ENCODE results near the gene FBXL20. TPM values are rescaled to one million over a fixed set of nuclear protein-coding genes. Genes with fewer than 3 reads are reported as not detected.
"Not testable (repeated sequence)": the region's sequence is repeated elsewhere in the genome, so short reads cannot be mapped to it uniquely, and the experiment has no call there.

FBXL20 gene
- 10 to 100 TPM in 4 of 5 donors, 1 to 10 TPM in 1; 9.3 to 19.0 (median 15.6) TPM for polyA plus RNA-seq (ENCODE audit: insufficient read depth in 1 of 5, insufficient read length in 5 of 5, low replicate concordance in 1 of 5)
- long read RNA-seq, donor 1, full-length matches to known transcripts, result 3 of 3 reads
- long read RNA-seq, donor 1, partial matches to known transcripts, result 0 of 3 reads
- long read RNA-seq, donor 1, other reads (novel, unspliced or antisense), result 0 of 3 reads
- long read RNA-seq, donor 2, full-length matches to known transcripts, result 2 of 2 reads
- long read RNA-seq, donor 2, partial matches to known transcripts, result 0 of 2 reads
- long read RNA-seq, donor 2, other reads (novel, unspliced or antisense), result 0 of 2 reads
- long read RNA-seq, donor 3, full-length matches to known transcripts, result 2 of 2 reads
- long read RNA-seq, donor 3, partial matches to known transcripts, result 0 of 2 reads
- long read RNA-seq, donor 3, other reads (novel, unspliced or antisense), result 0 of 2 reads
- long read RNA-seq, donor 4, result 0 reads
- long read RNA-seq, donor 5, partial matches to known transcripts, result 9 of 9 reads
- long read RNA-seq, donor 5, other reads (novel, unspliced or antisense), result 0 of 9 reads
- long read RNA-seq, donor 6, full-length matches to known transcripts, result 3 of 26 reads
- long read RNA-seq, donor 6, partial matches to known transcripts, result 23 of 26 reads
- long read RNA-seq, donor 6, other reads (novel, unspliced or antisense), result 0 of 26 reads
- long read RNA-seq, donor 7, full-length matches to known transcripts, result 3 of 3 reads
- long read RNA-seq, donor 7, partial matches to known transcripts, result 0 of 3 reads
- long read RNA-seq, donor 7, other reads (novel, unspliced or antisense), result 0 of 3 reads
- long read RNA-seq, donor 8, result 0 reads

- DNase-seq, result peak; percentile 93 to 94
These were observed at the start of gene FBXL20 for GRCh38 chr17:39401412-39402243. Gene FBXL20, minus strand, starts transcription at chr17:39401626. Its CDS starts 224 bp downstream, at chr17:39401402.

GRCh38 chr17:39450847-39451581 lies 49.6 kb upstream of the FBXL20 start, which contains the start of gene MED1:
Gene MED1, minus strand, starts transcription at chr17:39451263. Its CDS starts 201 bp downstream, at chr17:39451062.
- peak; percentile 96 to 97 for DNase-seq

- DNase-seq, result no peak
These were observed 48.6 kb upstream of the FBXL20 start for GRCh38 chr17:39450051-39450450.

GRCh38 chr17:39447561-39447960 lies 46.1 kb upstream of the FBXL20 start:
- no peak for DNase-seq

- DNase-seq, result no peak
These were observed 41.9 kb upstream of the FBXL20 start for GRCh38 chr17:39443326-39443725.

GRCh38 chr17:39439868-39440267 lies 38.4 kb upstream of the FBXL20 start:
- not testable (repeated sequence) for DNase-seq

- DNase-seq, result no peak
These were observed 28.2 kb upstream of the FBXL20 start for GRCh38 chr17:39429600-39429999.

GRCh38 chr17:39416141-39416540 lies 14.7 kb upstream of the FBXL20 start:
- no peak for DNase-seq

- DNase-seq, result no peak
These were observed 8.9 kb upstream of the FBXL20 start for GRCh38 chr17:39410279-39410678.

- no peak for DNase-seq
These were observed 6.9 kb upstream of the FBXL20 start for GRCh38 chr17:39408360-39408759.

GRCh38 chr17:39406951-39407350 lies 5.5 kb upstream of the FBXL20 start:
- DNase-seq, result no peak

GRCh38 chr17:39405436-39405835 lies 4.0 kb upstream of the FBXL20 start:
- no peak for DNase-seq

GRCh38 chr17:39404542-39405378 lies 3.3 kb upstream of the FBXL20 start:
- DNase-seq, result no peak

GRCh38 chr17:39402890-39403605 lies 1.6 kb upstream of the FBXL20 start:
- DNase-seq, result no peak

GRCh38 chr17:39402244-39402889 lies 941 bp upstream of the FBXL20 start:
- peak; percentile 87 to 89 for DNase-seq

- DNase-seq, result peak in 1 of 2 donors; percentile 9
These were observed 647 bp downstream of the FBXL20 start for GRCh38 chr17:39400547-39401411.

- no peak for DNase-seq
These were observed 1.6 kb downstream of the FBXL20 start for GRCh38 chr17:39399791-39400190.

- DNase-seq, result no peak
These were observed 7.7 kb downstream of the FBXL20 start for GRCh38 chr17:39393736-39394135.
